Thyroid gland (tissue), 4 donors: ENCODE results near the gene NALCN. TPM values are rescaled to one million over a fixed set of nuclear protein-coding genes. Genes with fewer than 3 reads are reported as not detected.

Experiments used
- DNase-seq, 2 donors: peaks; one replicate each; pipeline ENCODE4 v3.0.0-alpha.2; 2019
- H3K27ac ChIP-seq, 3 donors: fragments of 200-600 bp; sonication (generic); 1 replicate in 2 of 3; 2 replicates in 1 of 3; pipeline ENCODE4 v1.5.1; 2016 to 2019; ENCODE audit warnings: mild to moderate bottlenecking in 1 of 3, moderate library complexity in 1 of 3
- H3K27me3 ChIP-seq: fragments of 200-600 bp; sonication (generic); one replicate; pipeline ENCODE4 v1.5.1; 2019
- H3K36me3 ChIP-seq, 2 donors: fragments of 200-600 bp; sonication (generic); one replicate each; pipeline ENCODE4 v1.5.1; 2016 to 2019
- H3K4me1 ChIP-seq, 2 donors: fragments of 200-600 bp; sonication (generic); one replicate each; pipeline ENCODE4 v1.5.1; 2017 to 2019
- H3K4me3 ChIP-seq, 3 donors: fragments of 200-600 bp; sonication (generic); replicated peaks in 1 of 3; 1 replicate in 2 of 3; 2 replicates in 1 of 3; pipeline ENCODE4 v1.5.1; 2016; ENCODE audit warnings: mild to moderate bottlenecking in 1 of 3
- H3K9me3 ChIP-seq: fragments of 200-600 bp; sonication (generic); one replicate; pipeline ENCODE4 v1.5.1; 2017
- POLR2A ChIP-seq, 2 donors: fragments of 450-650 bp; IDR thresholded peaks; one replicate each; pipeline ENCODE4 v1.6.1; 2017; ENCODE audit warnings: antibody characterized with exemption in 2 of 2, mild to moderate bottlenecking in 2 of 2, moderate library complexity in 1 of 2
- WGBS, 2 donors: methylation state at CpG; one replicate each; pipeline ENCODE4 v1.1.5; 2017; 5-methylcytosine and 5-hydroxymethylcytosine counted together
- intact Hi-C: fragments of 100-400 bp; cut with DNase I; formaldehyde crosslinking; loops from one replicate; pipeline ENCODE4 v1.15.1; 2023
- total RNA-seq, 4 donors: library from RNA; depleted of rRNA; stranded (reverse); fragments of >200 nt; gene quantifications; one replicate each; pipeline ENCODE4 v1.2.3, GENCODE V29; 2016
- TF ChIP-seq, protein P1 (sequence below), 6 experiments: fragments of 200-600 bp in 3 of 6; fragments of 450-650 bp in 3 of 6; sonication (generic) in 3 of 6; IDR thresholded peaks; one replicate each; pipeline ENCODE4 v1.5.1; 2016 to 2019; ENCODE audit warnings: antibody characterized with exemption in 6 of 6, mild to moderate bottlenecking in 2 of 6, inconsistent platforms in 1 of 6, moderate library complexity in 1 of 6

The NALCN gene
- total RNA-seq, 4 donors from 2014 or later: 2.3 to 6.4 (median 4.4) TPM

DNA sequence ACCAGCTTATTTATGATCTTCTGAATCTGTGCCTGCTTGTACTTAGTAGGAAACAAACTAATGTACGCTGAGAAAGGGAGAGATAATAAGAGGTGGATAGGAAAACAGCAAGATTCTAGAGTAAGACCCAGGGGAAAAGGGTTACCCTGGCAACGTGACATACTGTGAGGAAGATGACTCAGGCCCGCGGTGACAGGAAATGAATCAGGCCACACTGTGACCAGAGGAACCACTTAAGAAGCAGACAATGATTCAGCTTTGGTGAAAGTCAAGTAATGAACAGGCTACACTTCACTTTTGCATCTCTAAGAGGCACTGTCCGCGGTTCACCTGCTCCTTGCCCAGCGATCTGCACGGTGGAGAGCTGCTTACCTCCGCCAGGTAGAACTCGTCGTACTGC lies 158.2 kb downstream of the NALCN start:
- Histone ChIP-seq H3K27me3 (no peaks in the 10 kb centered on the region), H3K9me3 (no peaks in the 10 kb centered on the region), H3K27ac (no peak overlapping the region), H3K4me3 (no peak overlapping the region), H3K4me1 (no peaks in the 10 kb centered on the region), H3K36me3 (no peaks in the 10 kb centered on the region)
- intact Hi-C loops: no loop called here
- TF ChIP-seq, protein P1, sequence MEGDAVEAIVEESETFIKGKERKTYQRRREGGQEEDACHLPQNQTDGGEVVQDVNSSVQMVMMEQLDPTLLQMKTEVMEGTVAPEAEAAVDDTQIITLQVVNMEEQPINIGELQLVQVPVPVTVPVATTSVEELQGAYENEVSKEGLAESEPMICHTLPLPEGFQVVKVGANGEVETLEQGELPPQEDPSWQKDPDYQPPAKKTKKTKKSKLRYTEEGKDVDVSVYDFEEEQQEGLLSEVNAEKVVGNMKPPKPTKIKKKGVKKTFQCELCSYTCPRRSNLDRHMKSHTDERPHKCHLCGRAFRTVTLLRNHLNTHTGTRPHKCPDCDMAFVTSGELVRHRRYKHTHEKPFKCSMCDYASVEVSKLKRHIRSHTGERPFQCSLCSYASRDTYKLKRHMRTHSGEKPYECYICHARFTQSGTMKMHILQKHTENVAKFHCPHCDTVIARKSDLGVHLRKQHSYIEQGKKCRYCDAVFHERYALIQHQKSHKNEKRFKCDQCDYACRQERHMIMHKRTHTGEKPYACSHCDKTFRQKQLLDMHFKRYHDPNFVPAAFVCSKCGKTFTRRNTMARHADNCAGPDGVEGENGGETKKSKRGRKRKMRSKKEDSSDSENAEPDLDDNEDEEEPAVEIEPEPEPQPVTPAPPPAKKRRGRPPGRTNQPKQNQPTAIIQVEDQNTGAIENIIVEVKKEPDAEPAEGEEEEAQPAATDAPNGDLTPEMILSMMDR (IDR thresholded peaks at IDR 0.05): no peak
- no peak for TF ChIP-seq POLR2A (IDR thresholded peaks at IDR 0.05)
- no peak for DNase-seq
- WGBS, 2 donors: 64 to 70% methylated on average over 11 of the region's 11 CpGs

DNA sequence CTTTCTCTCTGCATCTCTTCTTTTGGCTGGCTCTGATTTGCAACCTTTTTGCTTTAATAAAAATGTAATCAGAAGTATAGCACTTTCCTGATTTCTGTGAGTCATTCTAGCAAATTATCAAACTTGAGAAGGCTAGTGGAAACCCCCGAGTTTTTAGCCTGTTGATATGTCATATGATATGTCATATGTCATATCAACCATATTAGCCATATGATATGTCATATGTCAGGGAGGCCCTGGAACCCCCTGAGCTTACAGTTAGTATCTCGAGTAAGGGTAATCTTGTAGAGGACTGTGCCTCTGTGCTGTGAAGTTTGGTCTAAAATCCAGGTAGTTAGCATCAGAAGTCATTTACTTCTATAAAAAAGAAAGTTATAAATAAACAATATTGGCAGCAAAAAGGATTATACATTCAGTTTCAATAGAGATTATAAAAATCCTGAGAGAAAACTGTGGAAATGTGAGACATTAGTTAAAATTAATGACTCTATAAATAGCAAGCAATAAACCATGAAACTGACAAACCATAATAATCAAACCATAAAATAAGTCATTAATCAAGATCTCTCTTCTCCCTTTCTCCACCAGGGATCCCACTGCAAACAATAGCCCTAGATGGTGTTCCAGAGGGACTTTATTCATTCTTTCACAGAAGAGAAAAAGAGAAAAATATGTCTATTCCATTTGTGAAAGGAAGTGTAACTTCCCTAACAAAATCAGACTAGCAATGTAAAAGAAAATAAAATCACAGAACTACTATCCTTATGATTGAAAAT lies 167.4 kb downstream of the NALCN start:
- no peaks in the 10 kb centered on the region for H3K36me3 ChIP-seq
- intact Hi-C loops: no loop called here
- no peaks in the 10 kb centered on the region for H3K9me3 ChIP-seq
- TF ChIP-seq, protein P1 (IDR thresholded peaks at IDR 0.05): no peak
- no peak for TF ChIP-seq POLR2A (IDR thresholded peaks at IDR 0.05)
- no peak overlapping the region for H3K4me3 ChIP-seq
- no peaks in the 10 kb centered on the region for H3K27me3 ChIP-seq
- H3K27ac ChIP-seq: no peak overlapping the region
- 73 to 78% methylated on average over 2 of the region's 2 CpGs for WGBS, 2 donors
- H3K4me1 ChIP-seq: no peaks in the 10 kb centered on the region
- no peak for DNase-seq

DNA sequence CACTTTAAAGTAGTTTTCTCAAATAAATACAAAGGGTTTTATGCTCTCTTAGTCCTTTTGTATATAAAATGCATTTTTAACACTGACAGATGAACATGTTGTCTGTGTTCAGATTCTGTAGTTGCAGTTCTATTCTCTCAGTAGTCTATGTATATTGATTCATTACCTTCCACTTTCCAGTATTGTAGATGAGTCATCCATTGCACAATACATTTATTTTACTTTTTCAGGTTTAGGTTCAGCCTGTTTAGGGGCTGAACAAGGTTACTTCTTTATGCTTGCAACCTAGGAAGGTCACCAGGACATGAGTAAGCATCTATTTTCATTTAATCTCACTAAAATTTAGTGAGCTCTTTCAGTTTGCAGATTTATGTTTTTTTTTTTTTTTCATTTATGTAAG lies 173.6 kb downstream of the NALCN start:
- intact Hi-C loops: no loop called here
- Histone ChIP-seq H3K9me3 (no peaks in the 10 kb centered on the region), H3K36me3 (no peaks in the 10 kb centered on the region), H3K4me1 (no peaks in the 10 kb centered on the region), H3K4me3 (no peak overlapping the region), H3K27ac (no peak overlapping the region), H3K27me3 (no peaks in the 10 kb centered on the region)
- TF ChIP-seq, protein P1 (IDR thresholded peaks at IDR 0.05): no peak
- no peak for TF ChIP-seq POLR2A (IDR thresholded peaks at IDR 0.05)
- no peak for DNase-seq

DNA sequence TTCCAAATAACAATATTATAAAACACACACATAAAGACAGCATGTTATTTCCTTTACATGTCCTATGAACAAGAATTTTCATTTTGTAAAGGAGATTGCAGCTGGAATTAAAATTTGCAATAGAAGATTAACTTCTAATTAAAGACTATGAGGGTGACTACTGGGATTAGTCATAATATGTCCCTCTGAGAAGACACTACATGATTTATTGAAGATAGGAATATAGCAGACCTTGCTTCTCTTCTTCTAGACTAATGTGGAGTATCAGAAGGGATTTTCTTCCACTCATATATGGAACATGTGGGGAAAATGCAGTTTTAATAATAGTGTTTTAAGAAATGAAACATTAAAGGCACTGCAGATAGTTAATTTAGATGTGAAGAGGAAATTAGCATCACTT lies 177.8 kb downstream of the NALCN start:
- intact Hi-C loops: no loop called here
- no peaks in the 10 kb centered on the region for H3K36me3 ChIP-seq
- TF ChIP-seq POLR2A (IDR thresholded peaks at IDR 0.05): no peak
- TF ChIP-seq, protein P1 (IDR thresholded peaks at IDR 0.05): no peak

DNA sequence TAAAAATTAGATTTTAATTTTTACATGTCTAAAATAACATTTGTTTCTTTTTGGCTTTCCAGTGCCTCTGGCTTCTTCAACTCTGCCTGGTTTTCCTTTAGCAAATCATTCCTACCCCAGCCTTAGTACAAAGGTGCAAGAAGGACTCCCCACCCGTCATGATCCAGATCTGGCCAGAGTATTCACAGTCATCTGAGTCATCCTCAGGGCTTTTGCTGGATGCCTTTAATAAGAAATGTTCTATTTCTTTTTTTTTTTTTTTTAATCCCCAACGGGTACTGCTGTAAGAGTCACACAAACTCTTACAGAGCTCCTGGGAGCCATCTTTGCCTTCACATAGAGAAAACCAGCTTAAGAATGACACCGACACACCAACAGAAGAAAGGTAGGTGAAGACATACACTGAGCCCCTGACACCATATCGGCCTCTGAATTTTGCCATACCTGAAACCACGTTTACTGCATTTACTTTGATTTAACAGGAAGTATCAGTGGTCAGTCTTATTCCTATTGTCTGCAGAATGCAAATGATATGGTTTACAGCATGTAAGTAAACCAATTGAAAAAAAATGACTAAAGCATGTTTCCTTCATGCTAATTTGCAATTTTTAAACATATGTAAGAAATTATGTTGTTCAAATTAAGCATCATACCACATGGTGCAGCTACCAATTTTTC lies 184.4 kb downstream of the NALCN start:
- no peak for TF ChIP-seq POLR2A (IDR thresholded peaks at IDR 0.05)
- TF ChIP-seq, protein P1 (IDR thresholded peaks at IDR 0.05): no peak
- Histone ChIP-seq H3K9me3 (no peaks in the 10 kb centered on the region), H3K27me3 (no peaks in the 10 kb centered on the region), H3K27ac (no peak overlapping the region), H3K4me1 (no peaks in the 10 kb centered on the region), H3K4me3 (no peak overlapping the region), H3K36me3 (no peaks in the 10 kb centered on the region)
- 79 to 83% methylated on average over 5 of the region's 5 CpGs for WGBS, 2 donors
- DNase-seq: no peak
- intact Hi-C loops: no loop called here

More for the DNA sequence above, 177.8 kb downstream of the NALCN start:
- no peak for DNase-seq
- Histone ChIP-seq H3K9me3 (no peaks in the 10 kb centered on the region), H3K27me3 (no peaks in the 10 kb centered on the region), H3K4me1 (no peaks in the 10 kb centered on the region), H3K4me3 (no peak overlapping the region), H3K27ac (no peak overlapping the region)
